Measurements from ENCODE around the gene NAT8L. TPM values are rescaled to one million over a fixed set of nuclear protein-coding genes. Genes with fewer than 3 reads are reported as not detected.

NAT8L gene
- total RNA-seq, 3 donors from 2014 or later = 2.5 to 13.6 (median 2.9) TPM

GRCh38 chr4:2103127-2103842 lies 44.2 kb downstream of the NAT8L start:
- no peaks in the 10 kb centered on the region for H3K4me1 ChIP-seq
- H3K27me3 ChIP-seq = no peaks in the 10 kb centered on the region
- no peak for DNase-seq (ENCODE audit: low spot score in 2 of 2)
- H3K27ac ChIP-seq = no peak overlapping the region
- H3K36me3 ChIP-seq = no peaks in the 10 kb centered on the region
- TF ChIP-seq POLR2A (IDR thresholded peaks at IDR 0.05) (no peak), POLR2AphosphoS5 (IDR thresholded peaks at IDR 0.05) (no peak), CTCF (IDR thresholded peaks at IDR 0.05) (no peak)
- H3K9me3 ChIP-seq = peaks cover 17 to 29% of the 10 kb centered on the region in 2 donors
- H3K4me3 ChIP-seq = no peak overlapping the region
- intact Hi-C loops (cut with DNase I; ENCODE audit: low total_unique reads) = no loop called here

GRCh38 chr4:2103843-2104547 lies 44.9 kb downstream of the NAT8L start:
- Histone ChIP-seq H3K27me3 (no peaks in the 10 kb centered on the region), H3K9me3 (peaks cover 17 to 29% of the 10 kb centered on the region in 2 donors), H3K27ac (no peak overlapping the region), H3K4me3 (no peak overlapping the region), H3K36me3 (no peaks in the 10 kb centered on the region), H3K4me1 (no peaks in the 10 kb centered on the region)
- no peak for TF ChIP-seq CTCF (IDR thresholded peaks at IDR 0.05)
- TF ChIP-seq POLR2AphosphoS5 (IDR thresholded peaks at IDR 0.05) = no peak
- TF ChIP-seq POLR2A (IDR thresholded peaks at IDR 0.05) = no peak
- intact Hi-C loops (cut with DNase I; ENCODE audit: low total_unique reads) = no loop called here
- DNase-seq (ENCODE audit: low spot score in 2 of 2) = no peak

GRCh38 chr4:2104556-2105345 lies 45.6 kb downstream of the NAT8L start:
- Histone ChIP-seq H3K4me1 (no peaks in the 10 kb centered on the region), H3K27ac (no peak overlapping the region), H3K4me3 (no peak overlapping the region), H3K36me3 (no peaks in the 10 kb centered on the region), H3K27me3 (no peaks in the 10 kb centered on the region), H3K9me3 (peaks cover 17 to 29% of the 10 kb centered on the region in 2 donors)
- intact Hi-C loops (cut with DNase I; ENCODE audit: low total_unique reads) = no loop called here
- TF ChIP-seq POLR2AphosphoS5 (IDR thresholded peaks at IDR 0.05) (no peak), CTCF (IDR thresholded peaks at IDR 0.05) (no peak), POLR2A (IDR thresholded peaks at IDR 0.05) (no peak)
- no peak for DNase-seq (ENCODE audit: low spot score in 2 of 2)

- TF ChIP-seq POLR2A (IDR thresholded peaks at IDR 0.05) (no peak), CTCF (IDR thresholded peaks at IDR 0.05) (no peak), POLR2AphosphoS5 (IDR thresholded peaks at IDR 0.05) (no peak)
- peaks cover 17 to 29% of the 10 kb centered on the region in 2 donors for H3K9me3 ChIP-seq
- intact Hi-C loops (cut with DNase I; ENCODE audit: low total_unique reads) = no loop called here
- no peak for DNase-seq (ENCODE audit: low spot score in 2 of 2)
- no peaks in the 10 kb centered on the region for H3K36me3 ChIP-seq
- H3K4me1 ChIP-seq = no peaks in the 10 kb centered on the region
- H3K27ac ChIP-seq = no peak overlapping the region
- H3K4me3 ChIP-seq = no peak overlapping the region
- H3K27me3 ChIP-seq = no peaks in the 10 kb centered on the region
Observed at GRCh38 chr4:2105559-2105958, 46.4 kb downstream of the NAT8L start.

Data from breast epithelium (tissue), 4 donors.